ENCODE data around the gene AKAP14. TPM values are rescaled to one million over a fixed set of nuclear protein-coding genes. Genes with fewer than 3 reads are reported as not detected.
"Not testable (repeated sequence)": the region's sequence is repeated elsewhere in the genome, so short reads cannot be mapped to it uniquely, and the experiment has no call there.

The AKAP14 gene
- total RNA-seq: not detected in 2 replicates

DNA sequence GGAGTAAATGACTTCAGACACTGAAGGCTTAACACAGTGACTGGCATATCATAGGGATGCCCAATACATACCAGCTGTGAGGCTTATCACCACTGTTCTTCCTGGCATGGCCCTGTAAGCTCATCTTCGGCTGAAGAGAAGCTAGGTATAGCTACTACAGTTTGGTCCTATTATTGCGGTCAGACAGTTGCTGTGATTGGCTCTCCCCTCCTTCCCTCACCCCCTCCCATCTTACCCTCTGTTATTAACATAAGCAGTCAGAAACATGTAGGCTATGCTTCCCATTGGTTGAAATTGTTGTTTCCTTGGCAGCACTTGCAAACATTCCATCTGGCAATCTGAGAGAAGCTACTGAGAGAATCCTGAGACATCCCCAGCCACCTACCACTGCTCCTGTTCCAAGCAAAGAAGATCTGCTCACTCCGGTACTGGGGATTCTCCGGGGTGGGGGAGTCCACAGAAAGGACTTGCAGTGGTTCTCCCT is at the start of gene AKAP14:
Gene AKAP14, plus strand, starts transcription at position 51 of the 484 bp plus-strand sequence. CDS start 7,331 bp downstream, outside the sequence.
- intact Hi-C loops (cut with micrococcal nuclease): no loop called here

DNA sequence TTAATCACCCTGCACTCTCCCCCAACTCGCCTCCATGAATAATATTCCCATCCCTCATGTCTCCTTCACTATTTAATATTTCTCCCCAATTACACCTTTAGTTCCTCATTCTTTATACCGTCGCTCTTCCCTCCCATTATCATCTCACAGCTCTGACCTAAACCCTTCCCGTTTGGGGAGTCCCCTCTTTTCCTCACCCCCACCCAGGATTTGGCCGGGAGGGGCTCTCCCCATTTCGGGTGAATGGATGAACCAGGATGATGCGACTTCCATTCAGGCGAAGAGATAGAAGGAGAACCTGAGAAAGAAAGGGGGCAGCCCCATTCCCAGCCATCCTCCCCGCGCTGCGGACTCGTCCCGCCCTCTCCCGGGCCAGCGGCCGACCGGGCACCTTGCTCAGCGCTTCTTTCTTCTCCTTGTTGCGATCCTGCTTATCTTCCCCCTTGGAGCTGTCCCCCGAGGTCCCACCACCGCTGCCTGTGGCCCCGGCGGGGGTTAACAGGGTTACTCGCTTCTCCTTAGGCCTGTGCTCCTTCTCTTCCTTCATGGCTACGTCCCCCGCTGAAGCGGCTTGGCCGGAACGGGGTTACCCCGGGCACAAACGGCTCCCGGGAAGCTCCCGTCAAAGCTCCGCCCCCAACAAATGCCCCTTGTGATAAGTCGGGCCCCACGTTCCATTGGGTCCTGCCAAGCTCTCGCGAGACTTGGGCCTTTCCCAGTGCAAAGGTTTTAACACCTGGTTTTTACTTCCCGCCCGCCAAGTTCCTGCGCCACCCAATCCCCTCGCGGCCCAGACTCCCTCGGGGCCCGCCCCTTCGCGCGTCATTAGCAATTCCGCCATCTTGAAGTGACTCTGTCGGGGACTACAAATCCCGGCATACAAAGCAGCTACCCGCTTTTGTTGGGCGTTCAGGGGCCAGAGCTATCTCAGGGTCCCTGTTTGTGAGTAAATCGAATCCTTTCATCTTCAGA is 43.0 kb upstream of the AKAP14 start, which contains the start of gene UPF3B:
Gene UPF3B, minus strand, starts transcription at position 582 of the 972 bp plus-strand sequence. Its CDS starts 35 bp downstream, at position 547.
- intact Hi-C loops (cut with micrococcal nuclease): loop anchor here (1.0 to 2.0 kb wide), 9 partner anchors 19 to 384 kb away; partner anchors contain the start of genes NDUFA1, NKAP, NKRF and RNF113A

DNA sequence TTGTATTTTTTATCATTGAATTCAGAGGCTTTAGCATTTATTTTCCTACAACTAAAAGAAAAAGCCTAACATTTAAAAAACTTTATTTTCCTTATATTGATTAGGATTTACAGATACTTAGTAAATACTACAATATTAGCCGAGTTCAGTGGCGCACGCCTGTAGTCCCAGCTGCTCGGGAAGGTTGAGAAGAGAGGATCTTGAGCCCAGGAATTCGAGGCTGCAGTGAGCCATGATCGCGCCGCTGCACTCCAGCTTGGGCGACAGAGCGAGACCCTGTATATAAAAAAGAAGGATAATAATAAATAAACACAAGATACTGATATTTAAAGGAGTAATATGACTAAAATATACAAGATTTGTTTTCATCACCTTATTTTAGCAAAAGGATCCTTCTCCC is 42.2 kb upstream of the AKAP14 start:
- intact Hi-C loops (cut with micrococcal nuclease): loop anchor here (1.0 to 2.0 kb wide), 8 partner anchors 18 to 385 kb away; partner anchors contain the start of genes NDUFA1, NKAP, NKRF and RNF113A

DNA sequence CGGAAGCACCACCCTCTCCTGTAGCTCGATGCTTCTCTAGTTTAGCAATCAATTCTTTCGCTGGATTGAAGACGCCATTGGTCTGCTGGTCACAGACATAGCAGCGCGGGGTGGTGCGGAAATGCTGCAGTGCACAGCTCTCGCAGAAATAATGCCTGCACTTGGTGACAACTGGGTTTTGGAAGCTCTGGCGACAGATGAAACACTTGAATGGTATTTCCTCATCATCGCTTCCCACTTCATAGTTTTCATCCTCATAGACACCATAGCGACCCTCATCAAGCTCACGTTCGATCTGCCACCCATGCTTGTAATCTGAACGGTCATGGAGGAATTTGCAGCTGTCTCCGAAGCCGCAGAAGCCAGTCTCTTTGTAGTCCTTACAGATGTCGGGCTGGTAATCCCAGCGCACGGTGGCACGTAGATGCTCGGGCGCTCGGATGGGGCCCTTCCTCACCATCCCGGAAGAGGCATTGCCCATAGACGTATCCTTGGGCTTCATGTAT is 25.0 kb upstream of the AKAP14 start:
- intact Hi-C loops (cut with micrococcal nuclease): loop anchor here (1.0 to 5.0 kb wide), 14 partner anchors 16 to 1523 kb away; partner anchors contain the start of genes NKAP, NKRF, PGRMC1 and RPL39

DNA sequence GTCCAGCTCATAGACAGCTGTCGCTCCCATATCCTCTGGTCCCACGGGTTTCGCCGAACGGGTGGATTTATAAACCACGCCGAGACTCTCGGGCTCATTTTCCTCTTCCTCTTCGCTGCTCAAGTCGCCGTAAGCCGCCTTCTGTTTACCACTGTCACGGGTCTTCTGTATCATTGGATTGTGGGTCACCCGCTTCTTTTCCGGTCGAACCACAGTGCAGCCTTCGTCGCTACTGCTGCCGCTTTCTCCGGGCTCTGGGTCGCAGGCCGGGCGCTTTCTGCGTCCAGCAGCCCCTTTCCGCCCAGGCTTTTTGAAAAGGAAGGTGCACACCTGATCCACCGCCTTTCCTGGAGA is 24.5 kb upstream of the AKAP14 start:
- intact Hi-C loops (cut with micrococcal nuclease): loop anchor here (1.0 to 5.0 kb wide), 14 partner anchors 15 to 1524 kb away; partner anchors contain the start of genes NKAP, NKRF, PGRMC1 and RPL39

DNA sequence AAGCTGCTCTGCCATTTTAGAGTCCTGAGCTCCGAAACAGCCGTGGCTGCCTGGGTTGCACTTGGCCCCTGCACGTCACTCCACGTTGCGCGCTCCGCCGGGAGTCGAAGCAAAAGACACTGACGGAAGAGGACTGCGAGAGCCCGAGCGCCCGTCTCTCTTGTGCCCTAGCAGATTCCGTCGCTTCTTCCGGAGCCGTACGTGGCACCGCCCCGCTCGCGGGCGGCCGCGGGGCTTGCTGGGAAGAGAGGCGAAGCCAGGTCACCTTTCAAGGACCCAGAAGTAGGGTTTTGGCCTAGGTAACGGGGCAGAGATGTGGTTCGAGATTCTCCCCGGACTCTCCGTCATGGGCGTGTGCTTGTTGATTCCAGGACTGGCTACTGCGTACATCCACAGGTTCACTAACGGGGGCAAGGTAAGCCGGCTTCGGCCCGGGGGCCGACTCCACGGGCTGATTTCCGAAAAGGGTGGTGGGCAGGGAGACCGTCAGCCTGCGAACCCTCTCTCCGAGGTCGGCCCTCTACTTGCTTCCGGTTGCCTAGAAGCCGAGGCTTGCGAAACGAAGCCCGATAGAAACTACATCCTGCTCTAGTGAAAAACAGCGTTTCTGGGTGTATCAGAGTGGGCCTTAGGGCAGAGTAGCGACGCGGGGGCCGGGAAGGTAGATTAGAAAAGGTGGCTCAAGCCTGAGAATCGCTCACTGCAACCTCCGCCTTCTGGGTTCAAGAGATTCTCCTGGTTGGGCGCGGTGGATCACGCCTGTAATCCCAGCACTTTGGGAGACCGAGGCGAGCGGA is 23.9 kb upstream of the AKAP14 start, which contains the start of the genes NDUFA1 and RNF113A:
Gene NDUFA1, plus strand, starts transcription at position 234 of the 797 bp plus-strand sequence. Its CDS starts 80 bp downstream, at position 314.
Gene RNF113A, minus strand, starts transcription at position 135 of the 797 bp plus-strand sequence. Its CDS starts 120 bp downstream, at position 15.
- intact Hi-C loops (cut with micrococcal nuclease): loop anchor here (1.0 to 5.0 kb wide), 15 partner anchors 9 to 1524 kb away; partner anchors contain the start of genes NKAP, NKRF, PGRMC1 and RPL39

DNA sequence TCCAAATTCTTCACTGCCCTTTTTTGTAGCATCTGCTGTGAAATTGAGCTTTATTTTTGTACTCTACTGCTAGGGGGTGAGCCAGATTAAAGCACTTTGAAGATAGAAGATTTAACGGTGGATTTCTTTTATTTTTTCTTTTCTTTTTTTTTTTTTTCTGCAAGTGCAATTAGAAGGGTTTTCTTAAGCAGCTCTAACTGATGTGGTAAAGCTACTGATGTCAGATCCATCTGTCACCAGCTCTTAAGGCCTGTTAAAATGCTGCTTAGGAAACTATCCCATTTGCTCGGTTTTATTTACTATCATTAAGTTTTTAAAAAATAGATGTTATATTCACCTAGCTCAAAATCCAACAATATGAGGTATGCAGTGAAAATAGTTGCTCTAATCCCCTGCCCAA is 17.0 kb upstream of the AKAP14 start:
- intact Hi-C loops (cut with micrococcal nuclease): no loop called here

DNA sequence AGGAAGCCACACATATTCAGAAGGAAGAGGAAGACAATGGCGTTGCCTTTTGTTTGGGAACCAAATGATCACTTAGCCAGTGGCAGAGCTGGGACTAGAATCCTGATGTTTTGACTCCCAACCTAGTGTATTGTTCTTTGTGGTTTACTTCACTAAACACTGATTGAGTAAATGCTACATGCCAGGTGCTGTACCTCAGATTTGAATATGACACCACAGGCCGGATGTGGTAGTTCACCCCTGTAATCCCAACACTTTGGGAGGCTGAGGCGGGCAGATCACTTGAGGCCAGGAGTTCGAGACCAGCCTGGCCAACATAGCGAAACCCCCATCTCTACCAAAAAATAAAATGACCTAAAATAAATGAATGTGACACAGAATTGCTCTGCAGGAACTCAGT is 15.6 kb upstream of the AKAP14 start:
- intact Hi-C loops (cut with micrococcal nuclease): loop anchor here (1.0 to 2.0 kb wide), 2 partner anchors 8 to 27 kb away; partner anchors contain the start of gene UPF3B

DNA sequence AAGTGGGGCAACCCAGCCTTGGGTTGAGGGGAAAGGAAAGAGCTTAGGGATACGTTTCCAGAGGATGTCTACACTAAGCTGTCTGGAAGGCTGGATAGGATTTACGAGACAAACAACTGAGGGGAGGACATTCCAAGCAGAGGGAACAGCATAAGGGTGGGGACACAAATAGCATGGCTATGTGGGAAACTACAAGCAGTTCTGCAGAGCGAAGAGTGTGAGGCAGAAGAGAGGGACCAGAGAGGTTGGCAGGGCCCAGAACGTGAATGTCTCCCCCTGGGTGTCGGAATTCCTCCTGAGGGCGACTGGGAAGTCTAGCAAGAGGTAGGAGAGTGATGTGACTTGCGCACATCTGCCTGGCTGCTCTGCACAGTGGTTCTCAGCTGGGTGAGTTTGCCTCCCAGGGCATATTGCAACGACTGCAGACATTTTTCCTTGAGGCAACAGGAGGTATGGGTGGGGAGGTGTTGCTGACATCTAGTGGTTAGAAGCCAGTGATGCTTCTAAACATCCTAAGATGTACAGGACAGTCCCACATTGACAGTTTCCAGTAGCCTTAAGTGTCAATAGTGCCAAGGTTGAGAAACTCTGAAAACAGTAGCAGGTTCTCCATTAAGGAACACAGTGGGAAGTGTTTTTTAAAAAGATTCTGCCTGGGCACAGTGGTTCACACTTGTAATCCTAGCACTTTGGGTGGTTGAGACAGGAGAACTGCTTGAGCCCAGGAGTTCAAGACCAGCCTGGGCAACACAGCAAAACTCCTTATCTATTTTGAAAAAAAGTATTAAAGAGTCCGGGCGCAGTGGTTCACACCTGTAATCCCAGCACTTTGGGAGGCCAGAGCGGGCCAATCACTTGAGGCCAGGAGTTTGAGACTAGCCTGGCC is 14.9 kb upstream of the AKAP14 start:
- intact Hi-C loops (cut with micrococcal nuclease): loop anchor here (1.0 to 2.0 kb wide), 4 partner anchors 8 to 364 kb away; partner anchors contain the start of genes RPL39 and UPF3B

DNA sequence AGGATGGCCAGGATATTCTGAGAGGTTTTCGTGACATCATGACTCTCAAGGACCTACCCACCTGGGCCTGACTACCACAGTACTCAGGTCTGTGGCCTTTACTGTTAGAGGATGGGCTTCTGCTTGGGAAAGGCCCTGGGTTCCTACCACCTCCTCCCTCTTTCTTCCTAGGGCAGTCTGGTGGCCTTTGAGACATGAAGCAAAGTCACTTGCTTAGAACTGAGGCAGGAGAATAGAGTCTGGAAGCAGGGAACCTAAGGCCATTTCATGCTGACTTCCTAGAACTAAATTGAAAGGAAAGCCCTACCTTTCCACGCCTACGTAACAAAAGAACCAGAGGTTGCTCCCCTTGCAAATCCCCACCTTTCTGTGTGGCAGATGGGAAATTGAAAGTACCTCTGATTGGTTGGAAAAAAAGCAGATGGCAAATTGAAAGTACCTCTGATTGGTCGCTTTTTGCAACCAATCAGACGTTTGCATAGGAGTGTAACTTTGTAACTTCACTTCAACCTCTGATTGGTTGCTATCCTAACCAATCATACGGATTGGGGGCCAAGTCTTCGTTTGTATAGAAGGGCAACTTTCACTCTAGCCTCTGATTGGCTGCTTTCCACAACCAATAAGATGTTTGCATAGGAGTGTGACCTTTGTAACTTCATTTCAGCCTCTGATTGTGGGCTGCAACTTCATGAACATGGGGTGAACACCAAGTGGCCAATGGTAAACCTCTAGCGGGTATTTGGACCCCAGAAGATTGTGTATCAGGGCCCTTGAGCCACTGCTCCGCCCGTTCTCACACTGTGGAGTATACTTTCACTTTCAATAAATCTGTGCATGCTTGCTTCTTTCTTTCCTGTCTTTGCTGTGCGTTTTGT is 9.9 kb upstream of the AKAP14 start:
- intact Hi-C loops (cut with micrococcal nuclease): loop anchor here (1.0 kb wide), 3 partner anchors 14 to 369 kb away; partner anchors contain the start of genes NDUFA1, NKAP and RNF113A

DNA sequence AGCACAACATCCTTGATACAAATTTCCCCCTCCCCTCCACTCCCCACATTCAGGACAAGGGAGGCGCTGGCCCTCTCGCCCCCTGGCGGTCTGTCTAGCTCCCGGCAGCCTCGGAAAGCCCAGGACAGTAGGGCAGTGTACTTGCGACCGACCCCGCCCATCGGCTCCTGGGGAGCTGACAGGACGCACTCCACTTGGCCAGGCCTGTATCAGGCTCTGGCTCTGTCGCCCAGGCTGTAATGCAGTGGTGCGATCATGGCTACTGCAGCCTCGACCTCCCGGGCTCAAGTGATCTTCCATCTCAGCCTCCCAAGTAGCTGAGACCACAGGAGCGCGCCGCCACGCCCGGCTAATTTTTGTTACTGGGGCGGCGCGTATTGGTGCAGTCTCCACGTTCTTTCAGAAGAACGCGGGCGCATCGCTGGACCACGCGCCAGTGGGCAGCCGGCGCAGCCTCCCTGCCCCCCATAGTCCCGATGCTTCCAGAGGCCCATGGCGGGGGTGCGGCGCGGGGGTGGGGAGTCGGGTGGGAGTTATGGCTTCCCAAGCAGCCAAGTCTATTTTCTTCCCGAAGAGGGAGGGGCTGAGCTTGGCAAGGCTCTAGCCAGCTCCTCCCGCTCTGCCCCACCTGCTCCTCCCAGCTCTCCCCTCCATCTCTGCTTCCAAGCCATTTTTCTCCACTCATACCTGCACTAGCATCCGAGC is 7.8 kb upstream of the AKAP14 start:
- intact Hi-C loops (cut with micrococcal nuclease): no loop called here

DNA sequence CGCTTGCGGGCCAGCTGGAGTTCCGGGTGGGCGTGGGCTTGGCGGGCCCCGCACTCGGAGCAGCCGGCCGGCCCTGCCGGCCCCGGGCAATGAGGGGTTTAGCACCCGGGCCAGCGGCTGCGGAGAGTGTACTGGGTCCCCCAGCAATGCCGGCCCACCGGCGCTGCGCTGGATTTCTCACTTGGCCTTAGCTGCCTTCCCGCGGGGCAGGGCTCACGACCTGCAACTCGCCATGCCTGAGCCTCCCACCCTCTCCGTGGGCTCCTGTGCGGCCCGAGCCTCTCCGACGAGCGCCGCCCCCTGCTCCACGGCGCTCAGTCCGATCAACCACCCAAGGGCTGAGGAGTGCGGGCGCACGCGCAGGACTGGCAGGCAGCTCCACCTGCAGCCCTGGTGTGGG is 5.1 kb upstream of the AKAP14 start:
- intact Hi-C loops (cut with micrococcal nuclease): not testable (repeated sequence)

DNA sequence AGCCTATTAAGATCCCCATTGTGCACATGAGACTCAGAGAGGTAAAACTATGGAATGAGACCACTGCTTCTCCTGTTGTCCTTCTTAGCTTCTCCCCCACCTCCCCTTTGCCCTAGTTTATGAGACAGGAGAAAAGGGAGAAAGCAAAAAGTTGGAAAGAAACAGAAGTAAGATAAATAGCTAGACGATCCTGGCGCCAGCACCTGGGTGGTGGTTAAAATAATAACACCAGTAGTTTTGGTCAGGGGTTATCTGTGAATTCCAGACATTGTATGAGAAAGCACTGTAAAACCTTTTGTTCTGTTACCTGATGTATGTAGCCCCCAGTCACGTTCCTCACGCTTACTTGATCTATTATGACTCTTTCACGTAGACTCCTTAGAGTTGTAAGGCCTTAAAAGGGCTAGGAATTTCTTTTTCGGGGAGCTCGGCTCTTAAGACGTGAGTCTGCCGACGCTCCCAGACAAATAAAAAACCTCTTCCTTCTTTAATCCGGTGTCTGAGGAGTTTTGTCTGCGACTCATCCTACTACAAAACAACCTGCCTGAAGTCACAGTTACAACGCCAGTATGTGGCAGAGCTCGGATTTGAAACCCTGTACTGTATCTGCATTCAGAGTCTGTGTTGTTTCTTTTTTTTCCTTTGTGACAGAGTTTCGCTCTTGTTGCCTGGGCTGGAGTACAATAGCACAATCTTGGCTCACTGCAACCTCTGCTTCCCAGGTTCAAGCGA is 3.6 kb upstream of the AKAP14 start:
- intact Hi-C loops (cut with micrococcal nuclease): not testable (repeated sequence)

DNA sequence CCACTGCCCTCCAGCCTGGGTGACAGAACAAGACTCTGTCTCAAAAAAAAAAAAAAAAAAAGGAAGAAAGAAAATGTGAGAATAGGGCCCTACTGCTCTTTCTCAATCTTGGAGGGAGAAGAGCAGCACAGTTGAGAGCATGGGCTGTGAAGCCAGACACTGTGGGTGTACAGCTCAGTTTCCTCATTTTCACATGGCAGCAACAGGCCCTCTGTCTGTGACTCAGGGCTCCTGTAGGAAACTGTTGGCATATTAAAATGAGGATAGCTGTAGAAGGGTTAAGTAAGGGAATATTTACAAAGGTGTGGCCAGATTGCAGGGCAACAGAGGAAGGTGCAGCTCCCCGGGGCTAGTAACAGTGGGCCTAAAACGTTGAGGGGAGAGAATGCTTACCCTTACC is 3.4 kb downstream of the AKAP14 start:
- intact Hi-C loops (cut with micrococcal nuclease): no loop called here

DNA sequence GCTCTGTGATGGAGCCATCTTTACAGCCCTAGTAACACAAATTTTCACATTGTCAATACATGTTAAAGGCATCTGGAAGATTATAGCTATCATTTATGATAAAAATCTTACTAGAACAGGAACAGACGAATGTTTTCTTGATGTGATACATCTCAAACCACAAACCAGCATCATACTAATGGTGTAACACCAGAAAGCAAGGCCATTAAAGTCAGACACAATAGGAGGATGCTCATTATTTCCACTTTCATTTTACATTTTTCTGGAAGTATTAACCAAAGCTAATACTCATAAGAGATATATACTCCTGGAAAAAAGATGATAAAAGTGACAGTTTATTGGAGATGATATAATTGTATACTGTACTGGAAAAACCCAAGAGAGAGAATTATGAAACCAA is 5.3 kb downstream of the AKAP14 start:
- intact Hi-C loops (cut with micrococcal nuclease): no loop called here

DNA sequence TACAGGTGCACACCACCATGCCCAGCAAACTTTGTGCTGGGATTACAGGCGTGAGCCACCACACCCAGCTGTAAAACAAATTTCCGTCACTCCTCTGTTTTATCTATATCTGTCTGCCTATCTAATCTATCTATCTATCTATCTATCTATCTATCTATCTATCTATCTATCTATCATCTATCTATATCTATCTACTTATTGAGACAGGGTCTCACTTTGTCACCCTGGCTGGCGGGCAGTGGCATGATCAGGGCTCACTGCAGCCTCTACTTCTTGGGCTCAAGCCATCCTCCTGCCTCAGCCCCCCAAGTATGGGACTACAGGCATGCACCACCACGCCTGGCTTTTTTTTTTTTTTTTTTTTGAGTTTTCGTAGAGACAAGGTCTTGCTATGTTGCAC is 20.6 kb downstream of the AKAP14 start:
- intact Hi-C loops (cut with micrococcal nuclease): no loop called here

DNA sequence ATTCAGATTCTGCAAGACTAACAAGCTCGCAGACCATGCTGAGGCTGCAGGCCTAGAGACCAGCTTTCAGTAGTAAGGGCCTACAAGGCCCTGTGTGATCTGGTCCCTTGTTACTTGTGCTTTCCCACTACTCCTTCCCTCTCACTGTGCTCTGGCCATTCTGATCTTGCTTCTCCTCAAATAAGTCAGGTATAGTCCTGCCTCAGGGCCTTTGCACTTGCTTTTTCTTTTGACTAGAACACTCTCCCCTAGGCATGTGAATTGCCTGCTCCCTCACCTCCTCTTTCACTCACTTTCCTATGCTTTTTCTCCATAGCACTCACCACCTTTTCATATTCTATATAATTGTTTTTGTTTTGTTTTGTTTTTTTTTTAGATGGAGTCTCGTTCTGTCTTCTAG is 22.2 kb downstream of the AKAP14 start:
- intact Hi-C loops (cut with micrococcal nuclease): no loop called here
